Stimulated activated CD4-positive, alpha-beta T cell treated with anti-CD3 and anti-CD28 coated beads, TNF-alpha, amount 100 ng/mL, for 48 hours (primary cell): ENCODE data around the gene C6orf89.
"Not testable (repeated sequence)": the region's sequence is repeated elsewhere in the genome, so short reads cannot be mapped to it uniquely, and the experiment has no call there.

Experiments
- DNase-seq, 3 donors: peaks; one replicate each; pipeline ENCODE4 v3.0.0-alpha.2; 2020; ENCODE audit warnings: low read depth in 3 of 3

C6orf89 gene

DNA sequence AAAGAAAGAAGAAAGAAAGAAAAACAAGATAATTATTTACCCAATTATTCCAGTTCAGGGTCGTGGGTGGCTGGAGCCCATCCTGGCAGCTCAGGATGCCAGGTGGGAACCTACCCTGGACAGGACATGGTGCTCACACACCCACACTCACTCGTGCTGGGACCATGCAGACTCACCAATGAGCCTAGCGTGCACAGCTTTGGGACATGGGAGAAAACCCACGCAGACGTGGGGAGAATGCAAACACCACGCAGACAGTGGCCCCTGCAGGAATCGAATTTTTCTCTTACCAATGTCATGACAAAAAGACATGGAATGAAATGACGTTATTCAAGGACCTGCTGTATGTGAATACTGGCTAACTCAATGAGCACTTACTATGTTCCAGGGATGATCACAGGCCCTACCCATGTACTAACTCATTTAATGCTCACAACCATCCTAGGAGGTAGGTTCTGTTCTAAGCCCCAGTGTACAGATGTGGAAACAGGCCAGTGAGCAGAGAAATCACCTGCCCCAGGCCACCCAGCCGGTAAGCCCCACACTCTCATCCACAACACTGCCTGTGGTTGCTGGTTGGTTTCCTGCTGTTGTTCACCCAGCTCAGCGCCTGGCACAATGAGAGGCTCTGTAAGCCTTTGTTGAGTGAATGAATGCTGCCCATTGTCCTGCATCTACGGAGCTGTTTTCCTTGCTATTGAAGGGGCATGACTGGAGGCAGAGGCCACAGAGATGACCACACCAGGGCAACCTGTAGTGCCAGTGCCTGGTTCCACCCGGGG lies 62.0 kb downstream of the C6orf89 start:
- no peak for DNase-seq

DNA sequence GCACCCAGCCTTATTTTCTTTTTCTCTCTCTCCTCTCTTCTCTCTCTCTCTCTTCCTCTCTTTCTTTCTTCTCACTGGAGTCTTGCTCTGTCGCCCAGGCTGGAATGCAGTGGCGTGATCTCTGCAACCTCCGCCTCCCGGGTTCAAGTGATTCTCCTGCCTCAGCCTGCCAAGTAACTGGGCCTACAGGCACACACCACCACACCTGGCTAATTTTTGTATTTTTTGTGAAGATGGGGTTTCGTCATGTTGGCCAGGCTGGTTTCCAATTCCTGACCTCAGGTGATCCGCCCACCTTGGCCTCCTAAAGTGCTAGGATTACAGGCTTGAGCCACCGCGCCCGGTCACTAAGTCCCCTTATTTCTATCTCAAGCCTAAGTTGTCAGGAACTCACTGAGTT lies 63.3 kb downstream of the C6orf89 start:
- not testable (repeated sequence) for DNase-seq

DNA sequence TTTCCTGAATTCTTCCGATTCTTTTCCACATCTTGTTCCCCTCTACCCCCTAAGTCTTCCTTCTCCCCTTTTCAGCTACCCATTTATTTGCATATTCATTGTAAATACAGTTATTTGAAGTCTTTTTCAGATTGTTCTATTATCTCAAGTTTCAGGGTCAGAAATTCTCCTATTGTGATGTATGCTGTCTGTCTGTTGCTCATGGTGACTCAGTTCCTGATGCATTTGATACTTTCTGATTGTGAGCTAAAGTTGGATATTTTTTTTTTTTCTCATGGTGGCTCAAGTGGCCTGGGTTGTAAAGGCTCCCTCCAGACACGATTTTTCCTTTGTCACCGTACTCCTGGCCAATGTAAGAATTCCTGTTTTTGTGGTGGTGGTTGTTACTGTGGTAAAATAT lies 63.9 kb downstream of the C6orf89 start:
- DNase-seq = no peak

DNA sequence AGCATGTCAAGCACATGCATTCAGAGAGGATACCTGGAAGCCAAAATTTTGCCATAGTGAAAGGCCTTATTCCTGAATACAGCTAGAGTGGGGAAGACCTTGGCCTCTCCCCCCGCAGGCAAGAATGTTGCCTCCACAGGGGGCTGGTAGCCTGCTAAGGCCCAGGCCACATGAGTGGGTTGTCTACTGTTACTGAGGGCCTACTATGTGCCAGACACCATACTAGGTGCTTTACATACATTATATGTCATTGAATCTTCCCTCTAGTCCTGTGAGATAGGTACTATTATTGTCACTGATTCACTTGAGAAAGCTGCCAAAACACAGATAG lies 68.1 kb downstream of the C6orf89 start:
- no peak for DNase-seq

DNA sequence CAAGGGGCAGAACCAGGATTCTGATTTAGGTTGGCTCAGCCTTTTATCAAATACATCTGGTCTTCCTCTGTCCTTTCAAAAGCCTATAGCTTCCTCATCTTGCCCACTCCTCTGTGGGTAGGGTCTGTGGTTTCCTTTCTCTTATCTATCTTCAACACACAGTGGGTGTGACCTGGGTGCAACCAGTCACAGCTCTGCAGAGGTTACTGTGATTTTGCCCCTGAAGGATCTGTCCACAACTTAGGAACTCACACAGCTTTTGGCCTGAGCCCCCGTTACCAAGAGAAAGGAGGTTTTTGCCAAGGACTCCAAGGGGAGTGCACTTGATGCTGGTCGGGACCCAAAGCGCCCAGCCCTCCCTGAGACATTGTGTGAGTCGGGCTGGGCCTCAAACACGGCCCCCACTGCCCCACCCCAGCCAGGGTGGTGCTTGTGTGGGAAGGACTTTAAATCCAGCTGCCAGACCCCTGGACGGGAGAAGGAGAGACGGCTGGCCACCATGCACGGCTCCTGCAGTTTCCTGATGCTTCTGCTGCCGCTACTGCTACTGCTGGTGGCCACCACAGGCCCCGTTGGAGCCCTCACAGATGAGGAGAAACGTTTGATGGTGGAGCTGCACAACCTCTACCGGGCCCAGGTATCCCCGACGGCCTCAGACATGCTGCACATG lies 68.6 kb downstream of the C6orf89 start, which contains the start of gene PI16:
Gene PI16 (plus strand): TSS at position 477 of the 670 bp plus-strand sequence. CDS start 23 bp downstream, at position 500.
- DNase-seq = no peak

DNA sequence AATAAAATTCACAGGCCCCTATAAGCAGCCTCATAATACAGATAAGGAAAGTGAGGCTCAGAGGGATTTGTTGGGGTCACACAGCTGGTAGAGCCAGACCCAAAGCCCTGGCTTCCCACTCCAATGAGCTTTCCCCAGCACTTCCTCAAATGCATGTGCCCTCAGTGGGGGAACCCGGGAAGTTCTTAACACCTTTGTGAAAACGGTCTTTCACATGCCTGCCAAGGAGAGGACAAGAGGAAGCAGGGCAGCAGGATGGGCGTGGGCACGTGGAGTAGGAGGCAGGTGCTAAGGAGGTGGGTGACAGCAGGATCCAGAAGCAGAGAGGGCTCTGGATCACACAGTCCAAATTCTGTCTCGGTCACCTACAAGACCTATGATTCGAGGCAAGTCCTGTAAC lies 69.4 kb downstream of the C6orf89 start:
- DNase-seq = no peak

DNA sequence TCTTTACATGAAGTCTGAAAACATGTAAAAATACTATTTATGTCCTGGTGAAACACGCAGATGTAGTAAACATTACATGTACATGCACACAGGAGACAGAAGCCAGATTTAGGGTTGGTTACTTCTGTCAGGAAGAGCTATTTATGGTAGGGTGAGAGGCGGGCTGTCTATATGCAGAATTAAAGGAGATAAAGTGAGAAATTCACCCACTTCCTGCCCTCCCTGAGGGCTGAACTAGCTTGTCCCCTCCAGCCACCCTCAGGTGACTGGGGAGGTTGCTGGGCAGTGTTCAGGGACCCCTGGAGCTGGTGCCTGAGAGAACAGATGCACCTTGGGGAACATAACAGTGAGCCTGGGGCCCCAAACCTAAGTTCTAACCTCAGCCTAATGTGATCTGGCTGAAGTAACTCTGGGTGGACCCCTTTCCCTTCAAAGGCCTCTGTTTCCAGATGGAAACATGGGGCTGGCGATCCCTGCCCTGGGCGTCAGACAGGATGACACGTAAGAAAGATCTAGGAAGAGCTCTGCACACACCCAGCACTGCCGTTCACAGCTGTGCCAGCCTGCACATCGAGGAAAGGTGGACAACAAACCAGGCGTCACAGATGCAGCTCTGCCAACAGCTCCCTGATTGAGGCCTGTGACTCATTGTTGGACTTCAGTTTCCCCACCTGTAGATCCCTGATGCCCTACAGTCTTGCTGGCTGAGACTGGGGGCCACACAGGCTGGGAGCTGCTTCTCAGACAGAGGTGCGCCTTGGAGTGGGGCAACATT lies 70.1 kb downstream of the C6orf89 start:
- DNase-seq = no peak

DNA sequence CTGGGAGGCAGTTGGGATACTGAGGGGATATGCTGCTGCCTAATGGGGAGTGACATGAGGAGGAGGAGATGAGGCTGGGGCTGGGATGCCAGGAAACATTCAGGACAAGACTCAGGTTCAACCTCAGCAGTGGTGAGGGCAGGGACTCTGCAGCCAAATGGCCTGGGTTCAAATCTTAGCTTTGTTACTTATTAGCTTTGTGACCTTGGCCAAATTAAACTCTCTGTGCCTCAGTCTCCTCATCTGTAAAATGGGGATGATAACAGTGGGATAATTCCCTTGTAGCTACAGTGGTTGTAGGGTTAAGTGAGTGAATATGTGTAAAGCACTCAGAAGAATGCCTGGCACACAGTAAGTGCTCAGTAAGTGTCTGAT lies 70.7 kb downstream of the C6orf89 start:
- DNase-seq = no peak

DNA sequence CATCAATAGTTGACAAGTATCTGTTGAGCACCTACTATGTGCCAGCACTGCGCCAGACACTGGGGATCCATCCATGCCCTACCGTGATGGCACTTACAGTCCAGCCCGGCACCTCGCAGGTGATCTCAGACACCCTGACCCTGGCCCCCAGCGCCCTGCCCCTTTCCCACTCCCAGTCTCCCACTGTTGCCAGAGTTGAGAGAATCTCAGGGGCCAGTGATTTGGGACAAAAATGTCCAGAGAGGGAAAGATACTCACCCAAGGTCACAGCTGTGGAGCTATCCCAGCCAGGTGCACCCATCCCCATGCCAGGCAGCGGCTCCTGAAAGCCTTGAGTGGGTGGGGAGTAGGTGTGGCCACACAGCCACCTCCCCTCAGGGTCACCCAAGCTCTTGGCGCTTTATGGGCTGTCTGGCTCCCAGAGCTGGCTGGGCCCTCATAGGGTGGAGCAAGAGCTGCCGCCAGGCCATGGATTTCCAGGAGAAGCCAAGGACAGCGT lies 72.1 kb downstream of the C6orf89 start:
- DNase-seq = no peak

DNA sequence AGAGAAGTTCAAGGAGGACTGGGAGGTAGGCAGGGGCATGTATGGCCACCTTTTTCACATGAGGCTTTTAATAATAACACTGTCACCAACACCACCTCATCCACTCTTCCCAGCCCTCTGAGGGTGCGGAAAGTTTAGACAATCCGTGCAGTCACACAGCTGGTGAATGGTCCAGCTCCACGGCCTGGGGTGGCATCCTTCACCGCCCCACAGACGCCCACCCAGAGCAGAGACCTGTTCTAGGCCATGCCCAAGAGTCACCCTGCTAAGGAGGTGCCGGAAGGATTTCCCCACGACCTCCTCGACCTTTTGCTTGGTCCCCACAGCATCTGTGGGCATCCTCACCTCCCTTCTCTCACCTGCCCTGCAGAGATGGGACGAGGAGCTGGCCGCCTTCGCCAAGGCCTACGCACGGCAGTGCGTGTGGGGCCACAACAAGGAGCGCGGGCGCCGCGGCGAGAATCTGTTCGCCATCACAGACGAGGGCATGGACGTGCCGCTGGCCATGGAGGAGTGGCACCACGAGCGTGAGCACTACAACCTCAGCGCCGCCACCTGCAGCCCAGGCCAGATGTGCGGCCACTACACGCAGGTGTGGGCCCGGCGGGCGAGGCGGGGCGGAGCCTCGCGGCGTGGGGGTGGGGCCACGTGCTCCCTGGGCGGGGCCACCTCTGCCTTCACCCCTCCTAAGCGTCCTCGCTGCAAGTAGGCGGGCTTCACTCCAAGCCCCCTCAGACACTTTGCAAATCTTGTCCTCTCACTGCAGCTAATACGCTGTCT lies 73.2 kb downstream of the C6orf89 start:
- no peak for DNase-seq

DNA sequence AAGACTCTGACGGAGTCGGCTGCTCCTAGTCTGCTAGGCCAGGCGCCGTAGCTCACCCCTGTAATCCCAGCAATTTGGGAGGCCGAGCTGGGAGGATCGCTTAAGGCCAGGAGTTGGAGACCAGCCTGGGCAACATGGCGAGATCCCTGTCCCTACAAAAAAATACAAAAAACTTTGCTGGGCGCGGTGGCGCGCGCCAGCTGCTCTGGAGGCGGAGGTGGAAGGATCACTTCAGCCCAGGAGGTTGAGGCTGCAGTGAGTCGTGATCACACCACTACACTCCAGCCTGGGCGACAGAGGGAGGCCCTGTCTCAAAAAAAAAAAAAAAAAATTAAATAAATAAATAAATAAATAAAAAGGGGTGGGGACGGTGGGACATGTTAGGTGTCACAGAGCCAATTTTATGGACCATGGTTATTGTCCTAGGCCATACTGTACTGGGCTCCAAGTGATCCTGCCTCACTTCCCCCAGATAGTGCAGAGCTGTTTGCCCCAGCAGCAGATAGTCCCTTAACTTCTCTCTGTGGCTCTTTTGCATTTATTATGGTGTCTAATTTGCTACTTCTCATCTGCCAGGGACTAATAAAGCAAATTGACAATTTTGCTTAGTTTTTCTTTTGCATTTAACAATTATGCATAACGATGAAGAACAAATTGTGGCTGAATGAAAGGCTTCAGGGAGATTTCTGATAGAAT lies 74.0 kb downstream of the C6orf89 start:
- DNase-seq = no peak

DNA sequence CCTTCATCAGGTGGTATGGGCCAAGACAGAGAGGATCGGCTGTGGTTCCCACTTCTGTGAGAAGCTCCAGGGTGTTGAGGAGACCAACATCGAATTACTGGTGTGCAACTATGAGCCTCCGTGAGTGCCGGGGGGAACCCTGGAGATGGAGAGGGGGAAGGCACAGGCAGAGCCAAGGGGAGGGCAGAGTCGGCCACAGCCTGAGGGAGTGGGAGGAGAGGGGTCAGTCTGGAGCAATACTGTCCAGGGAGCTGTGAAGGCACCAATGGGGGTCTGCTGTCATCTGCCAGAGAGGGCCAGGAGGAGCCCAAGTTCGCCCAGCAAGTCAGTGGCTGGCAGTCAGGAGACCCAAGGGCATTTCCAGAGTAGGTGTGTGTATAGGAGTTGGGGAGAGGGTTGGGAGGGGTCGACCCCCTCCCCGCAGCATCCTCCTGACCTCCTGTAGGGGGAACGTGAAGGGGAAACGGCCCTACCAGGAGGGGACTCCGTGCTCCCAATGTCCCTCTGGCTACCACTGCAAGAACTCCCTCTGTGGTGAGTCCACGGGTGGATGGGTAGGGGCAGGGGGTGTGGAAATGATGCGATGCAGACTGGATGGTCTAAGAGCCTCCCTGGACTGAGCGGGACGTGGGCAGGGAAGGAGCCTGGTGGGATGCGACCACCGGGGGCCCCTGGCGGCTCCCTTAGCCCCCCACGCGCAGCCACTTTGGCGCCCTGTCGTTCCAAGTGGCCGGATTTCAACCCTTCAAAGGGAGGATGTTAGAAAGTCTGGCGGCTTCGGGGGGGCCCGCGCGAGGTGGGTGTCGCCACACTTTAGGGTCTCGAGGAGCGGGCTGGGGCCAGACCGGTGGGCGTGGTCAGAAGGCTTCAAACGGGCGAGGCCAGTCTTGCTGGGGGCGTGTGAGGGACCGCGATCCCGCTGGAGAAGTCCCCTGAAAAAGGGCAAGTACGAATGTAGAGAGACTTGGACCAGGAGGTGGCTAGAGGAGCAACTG lies 76.0 kb downstream of the C6orf89 start:
- no peak for DNase-seq

DNA sequence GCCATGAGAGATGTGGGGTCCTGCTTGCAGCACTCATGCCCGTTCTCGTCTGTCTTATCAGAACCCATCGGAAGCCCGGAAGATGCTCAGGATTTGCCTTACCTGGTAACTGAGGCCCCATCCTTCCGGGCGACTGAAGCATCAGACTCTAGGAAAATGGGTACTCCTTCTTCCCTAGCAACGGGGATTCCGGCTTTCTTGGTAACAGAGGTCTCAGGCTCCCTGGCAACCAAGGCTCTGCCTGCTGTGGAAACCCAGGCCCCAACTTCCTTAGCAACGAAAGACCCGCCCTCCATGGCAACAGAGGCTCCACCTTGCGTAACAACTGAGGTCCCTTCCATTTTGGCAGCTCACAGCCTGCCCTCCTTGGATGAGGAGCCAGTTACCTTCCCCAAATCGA lies 77.1 kb downstream of the C6orf89 start:
- DNase-seq = peak; percentile 46 to 73 (median 50)

DNA sequence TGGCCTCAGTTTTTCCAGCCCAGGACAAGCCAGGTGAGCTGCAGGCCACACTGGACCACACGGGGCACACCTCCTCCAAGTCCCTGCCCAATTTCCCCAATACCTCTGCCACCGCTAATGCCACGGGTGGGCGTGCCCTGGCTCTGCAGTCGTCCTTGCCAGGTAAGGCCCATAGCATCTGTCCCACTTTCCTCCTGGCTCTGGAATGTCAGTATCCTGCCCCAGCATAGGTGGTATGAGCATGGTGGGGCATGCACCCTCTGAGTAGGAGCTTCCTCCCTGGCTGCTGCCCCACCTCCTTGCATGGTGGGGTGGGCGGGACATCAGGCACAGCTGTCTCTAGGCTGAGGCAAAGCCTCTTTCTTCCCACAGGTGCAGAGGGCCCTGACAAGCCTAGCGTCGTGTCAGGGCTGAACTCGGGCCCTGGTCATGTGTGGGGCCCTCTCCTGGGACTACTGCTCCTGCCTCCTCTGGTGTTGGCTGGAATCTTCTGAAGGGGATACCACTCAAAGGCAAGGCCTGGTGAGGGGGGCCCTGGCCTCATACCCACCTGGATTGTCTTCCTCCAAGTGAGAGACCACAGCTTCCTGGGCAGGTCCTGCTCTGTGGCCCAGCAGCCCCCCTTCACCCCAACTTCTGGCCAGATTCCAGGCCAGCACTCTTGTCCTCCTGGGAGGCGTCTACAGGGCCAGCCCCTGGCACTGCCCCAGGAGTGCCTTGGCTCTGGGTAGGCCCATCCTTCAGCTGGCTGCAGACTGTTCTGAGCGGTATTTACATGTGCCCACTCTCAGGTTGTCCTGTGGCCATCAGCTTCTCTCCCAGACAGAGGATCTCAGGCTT lies 77.9 kb downstream of the C6orf89 start:
- no peak for DNase-seq

DNA sequence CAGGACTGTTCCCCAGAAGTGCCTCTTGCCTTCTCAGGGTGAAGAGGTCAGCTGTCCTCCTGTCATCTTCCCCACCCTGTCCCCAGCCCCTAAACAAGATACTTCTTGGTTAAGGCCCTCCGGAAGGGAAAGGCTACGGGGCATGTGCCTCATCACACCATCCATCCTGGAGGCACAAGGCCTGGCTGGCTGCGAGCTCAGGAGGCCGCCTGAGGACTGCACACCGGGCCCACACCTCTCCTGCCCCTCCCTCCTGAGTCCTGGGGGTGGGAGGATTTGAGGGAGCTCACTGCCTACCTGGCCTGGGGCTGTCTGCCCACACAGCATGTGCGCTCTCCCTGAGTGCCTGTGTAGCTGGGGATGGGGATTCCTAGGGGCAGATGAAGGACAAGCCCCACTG lies 78.6 kb downstream of the C6orf89 start:
- no peak for DNase-seq

DNA sequence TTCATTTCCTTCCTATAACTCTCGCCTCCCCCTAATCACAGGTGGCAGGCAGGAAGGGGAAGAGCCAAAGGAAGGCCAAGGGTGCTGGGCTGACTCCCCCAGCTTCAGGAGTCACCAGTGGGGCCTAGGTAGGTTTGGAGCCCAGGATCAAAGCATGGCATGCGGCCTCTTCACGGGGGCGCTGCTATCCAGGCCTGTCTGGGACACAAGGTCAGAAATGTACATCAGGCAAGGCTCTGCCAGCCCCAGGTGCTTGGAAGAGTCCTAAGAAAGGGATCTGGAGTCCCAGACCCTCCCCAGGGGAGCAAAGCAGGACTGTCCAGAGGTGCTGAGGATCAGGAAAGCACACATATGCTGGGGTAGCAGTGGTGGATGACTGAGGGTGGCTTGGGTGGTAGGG lies 79.2 kb downstream of the C6orf89 start:
- no peak for DNase-seq

DNA sequence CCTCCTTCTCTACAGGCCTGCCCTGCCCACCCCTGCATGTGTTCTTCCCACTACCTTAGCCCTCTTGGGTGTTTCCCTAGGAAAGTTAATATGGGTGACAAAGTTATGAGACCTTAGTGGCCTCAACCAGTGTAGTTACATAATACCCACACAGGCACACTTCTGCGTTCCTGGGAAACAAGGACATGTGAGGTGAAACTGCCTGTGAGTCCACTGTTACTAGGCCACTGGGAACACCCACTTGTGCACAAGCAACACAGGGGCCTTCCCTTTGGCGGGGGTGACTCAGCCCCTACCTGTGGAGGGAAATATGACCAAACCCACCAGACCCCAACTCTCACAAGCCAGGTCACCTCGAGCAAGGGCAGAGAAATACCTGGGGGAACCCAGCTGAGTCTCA lies 81.5 kb downstream of the C6orf89 start:
- DNase-seq = no peak

DNA sequence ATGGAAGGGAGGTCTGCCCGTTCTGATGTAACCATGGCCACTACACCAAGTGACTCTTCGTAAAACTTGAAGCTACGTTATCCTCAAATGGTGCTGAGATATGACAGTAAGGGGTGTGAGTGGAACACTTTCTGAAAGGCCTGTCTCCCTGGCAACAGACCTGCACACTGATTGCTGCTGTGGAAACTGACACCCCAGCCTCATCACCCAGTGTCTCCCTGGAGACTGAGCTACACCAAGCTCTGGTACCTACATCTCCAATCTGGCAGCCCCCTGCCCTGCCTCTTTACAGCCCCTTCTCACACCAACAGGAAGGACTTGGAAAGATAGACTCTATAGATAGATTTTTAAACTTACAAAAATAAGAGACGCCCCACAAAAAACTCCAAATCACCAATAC lies 82.0 kb downstream of the C6orf89 start:
- no peak for DNase-seq
